ENCODE measurements around the gene TEAD1.

TEAD1 gene

DNA sequence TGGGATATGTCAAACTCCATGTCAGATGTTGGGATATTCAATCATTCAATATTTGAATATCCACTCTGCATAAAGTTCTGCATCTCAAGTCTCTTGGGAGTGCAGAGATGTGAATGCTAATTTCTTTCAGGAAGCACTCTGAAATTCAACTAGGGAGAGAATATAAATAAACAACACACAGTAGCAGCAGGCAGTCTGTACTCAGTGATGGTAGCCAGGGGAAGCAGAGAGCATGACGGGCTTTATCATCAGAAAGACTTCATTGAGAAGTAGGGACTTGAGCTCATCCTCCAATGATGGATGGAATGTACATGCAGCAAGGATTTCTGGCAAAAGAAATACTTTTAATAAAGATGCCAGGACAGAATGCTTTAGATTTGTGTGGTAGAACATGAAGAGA, 9.8 kb upstream of the TEAD1 start:
- in situ Hi-C loops (cut with MboI; ENCODE audit: low sequenced_read_pairs), result no loop called here

DNA sequence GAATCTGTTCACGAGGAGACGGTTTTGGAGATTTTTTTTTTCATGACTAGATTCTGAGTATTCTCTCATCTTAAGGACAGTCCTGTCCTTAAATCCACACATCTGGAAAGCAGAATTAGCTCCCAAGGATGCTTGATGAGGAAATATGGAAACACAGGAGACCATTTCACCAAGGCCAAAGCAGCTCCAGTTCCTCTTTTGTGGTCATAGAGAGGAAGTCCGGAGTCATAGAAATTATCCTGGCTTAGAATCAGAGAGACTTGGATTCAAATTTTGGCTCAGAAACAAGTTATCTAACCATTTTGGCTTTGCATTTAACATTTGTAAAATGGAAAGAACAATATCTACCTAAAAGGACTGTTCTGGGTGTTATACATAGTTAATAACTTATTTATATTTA, 7.3 kb upstream of the TEAD1 start:
- in situ Hi-C loops (cut with MboI; ENCODE audit: low sequenced_read_pairs), result no loop called here

DNA sequence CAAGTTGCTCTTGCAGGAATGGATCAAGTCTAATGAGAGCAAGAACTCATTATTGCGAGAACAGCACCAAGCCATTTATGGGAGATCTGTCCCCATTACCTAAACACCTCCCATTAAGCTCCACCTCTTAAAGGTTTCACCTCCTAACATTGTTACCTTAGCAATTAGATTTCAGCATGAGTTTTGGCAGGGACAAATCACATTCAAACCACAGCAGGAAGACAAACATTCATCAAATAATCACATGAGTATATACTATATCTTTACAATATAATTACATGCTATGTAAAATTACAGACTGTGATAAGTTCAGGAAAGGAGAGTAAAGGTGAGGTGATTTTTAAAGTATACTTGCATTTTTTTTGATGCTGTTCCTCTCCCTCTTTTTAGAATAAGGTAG, 6.6 kb upstream of the TEAD1 start:
- in situ Hi-C loops (cut with MboI; ENCODE audit: low sequenced_read_pairs), result no loop called here

GRCh38 chr11:12668166-12668565, 6.1 kb upstream of the TEAD1 start:
- in situ Hi-C loops (cut with MboI; ENCODE audit: low sequenced_read_pairs), result no loop called here

DNA sequence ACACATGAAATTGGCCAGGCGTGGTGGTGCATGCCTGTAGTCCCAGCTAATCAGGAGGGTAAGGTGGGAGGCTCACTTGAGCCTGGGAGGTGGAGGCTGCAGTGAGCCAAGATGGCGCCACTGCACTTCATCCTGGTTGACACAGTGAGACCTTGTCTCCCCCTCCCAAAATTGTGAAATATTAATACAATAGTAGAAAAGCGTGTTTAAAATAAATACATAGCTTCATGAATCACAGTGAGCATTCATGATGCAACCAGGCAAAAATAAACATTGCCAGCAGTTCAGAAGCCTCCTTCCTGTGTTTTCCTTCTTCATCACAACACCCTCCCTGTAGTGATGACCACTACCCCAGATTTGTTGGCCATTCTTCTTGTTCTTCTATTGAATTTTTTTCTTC, 4.3 kb upstream of the TEAD1 start:
- in situ Hi-C loops (cut with MboI; ENCODE audit: low sequenced_read_pairs), result no loop called here

- in situ Hi-C loops (cut with MboI; ENCODE audit: low sequenced_read_pairs), result no loop called here
Observed at GRCh38 chr11:12671370-12671769, 2.9 kb upstream of the TEAD1 start.

DNA sequence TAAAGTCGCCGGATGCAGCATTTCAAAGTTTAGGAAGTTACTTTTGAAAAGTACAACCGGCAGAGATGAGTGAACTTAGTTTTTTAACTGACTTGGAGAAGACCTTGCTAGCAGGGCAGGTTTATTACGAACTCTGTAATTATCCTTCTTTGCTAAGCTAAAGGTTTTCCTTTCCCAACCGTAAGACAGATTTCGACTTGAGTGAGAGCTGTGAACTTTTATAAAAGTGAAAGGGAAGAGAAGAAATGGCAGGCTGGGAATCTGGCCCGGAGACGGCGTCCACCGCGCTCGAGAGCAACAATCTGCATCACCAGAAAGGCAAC, 659 bp upstream of the TEAD1 start:
- in situ Hi-C loops (cut with MboI; ENCODE audit: low sequenced_read_pairs), result no loop called here

GRCh38 chr11:12674571-12674935, 332 bp downstream of the TEAD1 start:
- in situ Hi-C loops (cut with MboI; ENCODE audit: low sequenced_read_pairs), result no loop called here

GRCh38 chr11:12674936-12675696, 895 bp downstream of the TEAD1 start:
- in situ Hi-C loops (cut with MboI; ENCODE audit: low sequenced_read_pairs), result no loop called here

- in situ Hi-C loops (cut with MboI; ENCODE audit: low sequenced_read_pairs), result no loop called here
Observed at GRCh38 chr11:12675951-12676711, 1.9 kb downstream of the TEAD1 start.

DNA sequence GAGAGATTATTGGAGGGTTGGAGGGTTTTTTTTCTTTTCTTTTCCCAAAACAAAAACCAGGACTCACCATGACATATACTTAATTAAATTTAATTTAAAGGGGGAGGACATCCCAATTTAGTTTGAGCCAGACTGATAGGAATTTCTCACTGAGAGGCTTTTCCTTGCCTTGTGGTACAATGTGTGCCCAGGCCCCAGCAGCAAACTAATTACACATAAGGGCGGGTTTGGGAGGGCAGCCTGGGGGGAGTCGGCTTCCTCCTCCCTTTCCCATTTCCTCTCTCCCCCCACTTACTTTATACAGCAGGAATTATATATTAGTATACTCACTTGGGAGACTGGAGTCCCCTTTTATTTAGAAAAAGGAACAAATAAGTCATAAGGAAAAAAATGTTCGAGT, 2.9 kb downstream of the TEAD1 start:
- in situ Hi-C loops (cut with MboI; ENCODE audit: low sequenced_read_pairs), result no loop called here

DNA sequence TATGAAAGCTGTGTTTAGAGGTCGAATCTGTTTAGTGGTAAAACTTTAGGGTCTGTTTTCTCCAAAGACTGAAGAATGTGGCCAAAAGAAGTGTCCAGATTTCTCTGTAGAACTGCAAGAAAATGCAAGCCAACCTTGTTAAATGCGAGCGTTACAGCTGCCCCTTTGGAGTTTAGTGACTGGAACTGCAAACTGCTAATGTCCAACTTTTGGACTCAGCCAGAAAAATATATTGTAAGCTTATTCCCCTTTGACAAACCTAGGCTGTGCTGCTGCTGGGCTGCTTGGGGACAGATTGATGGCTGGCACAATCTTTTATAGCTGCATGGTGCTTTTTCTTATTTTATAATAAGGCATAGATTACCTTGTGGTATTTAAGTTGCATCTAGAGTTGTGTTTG, 3.9 kb downstream of the TEAD1 start:
- in situ Hi-C loops (cut with MboI; ENCODE audit: low sequenced_read_pairs), result no loop called here

- in situ Hi-C loops (cut with MboI; ENCODE audit: low sequenced_read_pairs), result no loop called here
Observed at GRCh38 chr11:12678991-12679390, 4.8 kb downstream of the TEAD1 start.

GRCh38 chr11:12679471-12679870, 5.2 kb downstream of the TEAD1 start:
- in situ Hi-C loops (cut with MboI; ENCODE audit: low sequenced_read_pairs), result no loop called here

DNA sequence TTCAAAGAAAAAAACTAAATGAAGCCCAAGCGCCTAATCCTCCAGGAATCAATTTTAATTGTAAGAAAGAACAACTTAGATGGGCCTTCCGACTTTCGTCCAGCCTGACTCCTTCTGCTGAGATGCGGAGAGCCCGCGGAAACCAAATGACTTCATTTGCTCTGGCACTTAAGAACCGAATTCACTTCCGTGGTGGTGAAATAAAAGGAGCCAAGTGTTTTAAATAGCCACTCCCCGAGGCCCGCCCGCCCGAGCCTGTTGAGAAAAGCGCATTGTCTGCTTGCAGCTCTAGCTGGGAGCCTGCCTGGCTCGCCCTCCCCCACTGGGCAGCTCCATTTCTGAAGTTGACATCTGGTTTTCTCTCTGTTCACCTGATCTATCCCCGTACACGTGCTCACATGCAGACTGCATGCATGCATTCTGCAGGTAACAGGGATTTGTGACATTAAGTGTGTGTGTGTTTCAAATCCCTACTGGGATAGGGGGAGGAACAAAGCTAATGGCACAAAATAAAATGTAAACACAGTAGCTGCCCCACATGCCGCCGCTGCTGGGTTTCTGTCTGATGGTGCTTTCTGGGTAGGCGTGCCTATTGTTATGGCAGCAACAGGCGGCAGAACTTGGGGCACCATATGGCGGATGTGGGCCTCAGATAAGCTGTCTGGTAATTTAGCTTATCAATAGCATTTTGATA, 6.2 kb downstream of the TEAD1 start:
- in situ Hi-C loops (cut with MboI; ENCODE audit: low sequenced_read_pairs), result no loop called here

GRCh38 chr11:12680940-12681258, 6.7 kb downstream of the TEAD1 start:
- in situ Hi-C loops (cut with MboI; ENCODE audit: low sequenced_read_pairs), result no loop called here

- in situ Hi-C loops (cut with MboI; ENCODE audit: low sequenced_read_pairs), result no loop called here
Observed at GRCh38 chr11:12681466-12681865, 7.2 kb downstream of the TEAD1 start.

DNA sequence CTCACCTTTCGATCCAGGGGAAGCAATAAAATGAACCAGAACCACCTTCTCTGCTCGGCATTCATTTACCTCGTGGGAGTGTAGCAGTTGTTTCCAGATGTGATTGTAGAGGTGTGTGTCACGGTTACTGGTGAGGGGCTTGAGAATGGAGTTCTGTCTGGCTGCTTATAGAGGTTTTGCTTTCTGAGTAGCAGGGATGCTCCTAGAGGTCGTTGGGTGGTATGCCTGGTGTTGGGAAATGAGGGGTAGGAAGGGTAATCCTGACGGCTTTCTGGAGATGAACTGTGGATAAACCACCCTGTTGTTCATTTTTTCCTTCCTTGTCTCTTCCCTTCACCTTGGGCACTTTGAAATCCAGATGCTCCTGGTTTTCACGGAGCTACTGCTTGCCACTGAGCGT, 8.1 kb downstream of the TEAD1 start:
- in situ Hi-C loops (cut with MboI; ENCODE audit: low sequenced_read_pairs), result no loop called here

DNA sequence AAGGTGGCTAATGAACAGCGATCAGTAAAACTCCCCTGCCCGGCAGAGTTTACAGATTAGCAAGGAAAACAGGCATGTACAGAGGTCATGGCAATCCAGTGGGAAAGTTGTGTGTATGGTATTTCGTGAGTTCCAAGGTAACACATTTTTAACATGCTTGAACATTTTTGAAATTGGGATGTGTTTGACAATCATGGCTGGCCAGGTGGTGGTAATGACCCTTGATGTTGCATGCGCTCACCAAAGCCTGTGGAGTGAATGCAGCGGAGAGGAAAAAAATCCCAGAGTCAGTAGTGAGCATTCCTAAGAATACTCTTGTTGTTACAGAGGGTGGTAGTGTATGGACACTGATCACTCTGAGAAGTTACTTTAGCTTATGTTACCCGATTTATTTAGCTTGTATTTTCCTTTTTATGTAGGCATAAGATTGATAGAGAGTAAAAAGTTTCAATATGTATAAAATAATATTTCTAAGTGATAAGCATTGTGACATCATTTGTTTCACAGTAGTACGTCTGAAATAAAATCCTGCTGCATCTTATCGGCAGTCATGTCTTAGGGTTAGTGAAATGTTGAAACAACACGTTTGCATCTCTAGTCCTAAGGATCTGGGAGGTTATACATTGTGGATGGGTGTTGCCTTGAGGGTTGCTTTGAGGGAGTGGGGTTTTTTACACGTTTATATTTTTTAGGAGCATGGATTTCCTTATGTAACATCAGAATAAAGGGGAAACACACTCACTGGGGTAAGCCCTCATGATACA, 8.7 kb downstream of the TEAD1 start:
- in situ Hi-C loops (cut with MboI; ENCODE audit: low sequenced_read_pairs), result no loop called here

DNA sequence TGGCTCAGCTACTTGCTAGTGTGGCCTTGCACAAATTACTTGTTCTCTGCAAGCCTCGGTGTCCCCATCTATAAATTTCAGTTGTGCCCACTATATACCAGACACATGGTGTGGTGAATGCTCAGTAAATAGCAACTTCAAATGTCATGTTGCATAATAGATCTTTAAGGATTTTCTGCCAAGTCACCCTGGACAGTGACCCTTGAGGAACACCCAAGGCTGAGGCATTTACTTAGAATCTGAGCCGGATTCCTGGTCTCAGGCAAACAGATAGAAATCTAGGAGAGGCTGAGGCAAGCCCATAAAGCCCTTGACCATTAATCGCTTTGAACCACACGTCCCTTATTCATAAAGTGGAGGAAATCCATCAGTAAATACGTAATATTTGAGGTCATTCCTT, 9.7 kb downstream of the TEAD1 start:
- in situ Hi-C loops (cut with MboI; ENCODE audit: low sequenced_read_pairs), result no loop called here

DNA sequence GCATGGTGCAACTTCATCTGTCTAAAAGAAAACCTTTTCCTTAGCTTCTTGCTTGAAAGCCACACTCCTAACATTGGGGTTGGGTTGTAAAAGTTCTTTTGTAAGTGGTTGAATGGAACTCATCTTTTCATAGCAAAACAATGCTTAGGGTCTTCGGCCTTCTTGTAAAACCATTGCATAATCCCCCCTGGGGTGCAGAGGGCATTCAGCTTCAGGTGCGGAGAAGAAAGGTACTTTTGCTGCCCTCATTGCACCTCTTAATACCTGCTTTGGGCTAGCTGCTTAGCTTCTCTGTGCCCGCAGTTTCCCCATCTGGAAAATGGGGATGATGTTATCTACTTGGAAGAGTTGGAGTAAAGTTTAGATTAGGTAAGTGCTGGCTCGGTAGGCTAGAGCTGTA, 10.1 kb downstream of the TEAD1 start:
- in situ Hi-C loops (cut with MboI; ENCODE audit: low sequenced_read_pairs), result no loop called here

DNA sequence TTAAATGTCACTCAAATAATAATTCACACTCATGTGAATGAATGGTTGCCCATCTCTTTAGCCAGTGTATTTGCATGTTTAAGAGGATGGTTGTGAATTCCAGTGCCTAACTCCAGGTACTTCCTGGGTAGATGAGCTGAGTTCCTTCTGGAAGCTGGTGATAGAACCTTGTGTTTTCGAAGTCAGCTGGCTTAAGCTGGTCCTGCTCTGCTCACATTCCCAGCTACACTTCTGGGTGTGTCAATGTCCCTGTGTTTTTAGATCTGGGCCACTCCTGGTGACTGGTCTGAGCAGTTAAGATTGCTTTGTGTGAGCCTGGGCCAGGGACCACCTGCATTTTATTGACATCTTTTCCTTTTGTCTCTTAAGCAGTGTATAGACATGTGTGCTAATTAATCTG, 10.6 kb downstream of the TEAD1 start:
- in situ Hi-C loops (cut with MboI; ENCODE audit: low sequenced_read_pairs), result no loop called here

Measured in HL-60/S4 (cell line).